ENCODE measurements around the gene GLRA1. TPM values are rescaled to one million over a fixed set of nuclear protein-coding genes. Genes with fewer than 3 reads are reported as not detected.

GLRA1 gene
- total RNA-seq, 1 donor, result not detected

- DNase-seq (ENCODE audit: low read depth), result no peak
- no peak for TF ChIP-seq CTCF (IDR thresholded peaks at IDR 0.05; ENCODE audit: insufficient read depth, low read length)
These were observed 32.1 kb upstream of the GLRA1 start for GRCh38 chr5:151956725-151957124.

GRCh38 chr5:151954255-151954654 is 29.6 kb upstream of the GLRA1 start:
- H3K4me3 ChIP-seq (ENCODE audit: low read depth, low read length), result no peak overlapping the region
- DNase-seq (ENCODE audit: low read depth), result no peak
- no peak for TF ChIP-seq CTCF (IDR thresholded peaks at IDR 0.05; ENCODE audit: insufficient read depth, low read length)

More at GRCh38 chr5:151956725-151957124, 32.1 kb upstream of the GLRA1 start:
- no peak overlapping the region for H3K4me3 ChIP-seq (ENCODE audit: low read depth, low read length)

GRCh38 chr5:151953833-151954232 is 29.2 kb upstream of the GLRA1 start:
- no peak for DNase-seq (ENCODE audit: low read depth)
- H3K4me3 ChIP-seq (ENCODE audit: low read depth, low read length), result no peak overlapping the region
- no peak for TF ChIP-seq CTCF (IDR thresholded peaks at IDR 0.05; ENCODE audit: insufficient read depth, low read length)

GRCh38 chr5:151952238-151952637 is 27.6 kb upstream of the GLRA1 start:
- DNase-seq (ENCODE audit: low read depth), result no peak
- TF ChIP-seq CTCF (IDR thresholded peaks at IDR 0.05; ENCODE audit: insufficient read depth, low read length), result no peak
- H3K4me3 ChIP-seq (ENCODE audit: low read depth, low read length), result no peak overlapping the region

- H3K4me3 ChIP-seq (ENCODE audit: low read depth, low read length), result no peak overlapping the region
- no peak for TF ChIP-seq CTCF (IDR thresholded peaks at IDR 0.05; ENCODE audit: insufficient read depth, low read length)
- DNase-seq (ENCODE audit: low read depth), result no peak
These were observed 26.1 kb upstream of the GLRA1 start for GRCh38 chr5:151950706-151951105.

- no peak for TF ChIP-seq CTCF (IDR thresholded peaks at IDR 0.05; ENCODE audit: insufficient read depth, low read length)
- no peak overlapping the region for H3K4me3 ChIP-seq (ENCODE audit: low read depth, low read length)
- no peak for DNase-seq (ENCODE audit: low read depth)
These were observed 25.2 kb upstream of the GLRA1 start for GRCh38 chr5:151949701-151950308.

GRCh38 chr5:151949113-151949512 is 24.5 kb upstream of the GLRA1 start:
- no peak overlapping the region for H3K4me3 ChIP-seq (ENCODE audit: low read depth, low read length)
- no peak for DNase-seq (ENCODE audit: low read depth)
- no peak for TF ChIP-seq CTCF (IDR thresholded peaks at IDR 0.05; ENCODE audit: insufficient read depth, low read length)

Measured in fibroblast of the aortic adventitia (primary cell).